ENCODE data around the gene GRID2.

DNA sequence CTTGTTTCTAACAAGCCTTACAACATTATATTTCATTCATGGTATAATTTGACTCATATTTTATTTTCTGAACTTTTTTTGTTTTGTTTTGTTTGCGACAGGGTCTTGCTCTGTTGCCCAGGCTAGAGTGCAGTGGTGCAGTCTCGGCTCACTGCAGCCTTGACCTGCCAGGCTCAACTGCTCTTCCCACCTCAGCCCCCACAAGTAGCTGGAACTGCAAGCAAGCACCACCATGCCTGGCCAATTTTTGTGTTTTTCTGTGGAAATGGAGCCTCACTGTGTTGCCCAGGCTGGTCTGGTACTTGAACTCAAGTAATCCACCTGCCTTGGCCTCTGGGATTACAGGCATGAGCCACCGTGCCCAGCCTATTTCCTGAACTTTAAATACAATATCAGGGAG is 42.5 kb downstream of the GRID2 start:
- TF ChIP-seq, protein P1, sequence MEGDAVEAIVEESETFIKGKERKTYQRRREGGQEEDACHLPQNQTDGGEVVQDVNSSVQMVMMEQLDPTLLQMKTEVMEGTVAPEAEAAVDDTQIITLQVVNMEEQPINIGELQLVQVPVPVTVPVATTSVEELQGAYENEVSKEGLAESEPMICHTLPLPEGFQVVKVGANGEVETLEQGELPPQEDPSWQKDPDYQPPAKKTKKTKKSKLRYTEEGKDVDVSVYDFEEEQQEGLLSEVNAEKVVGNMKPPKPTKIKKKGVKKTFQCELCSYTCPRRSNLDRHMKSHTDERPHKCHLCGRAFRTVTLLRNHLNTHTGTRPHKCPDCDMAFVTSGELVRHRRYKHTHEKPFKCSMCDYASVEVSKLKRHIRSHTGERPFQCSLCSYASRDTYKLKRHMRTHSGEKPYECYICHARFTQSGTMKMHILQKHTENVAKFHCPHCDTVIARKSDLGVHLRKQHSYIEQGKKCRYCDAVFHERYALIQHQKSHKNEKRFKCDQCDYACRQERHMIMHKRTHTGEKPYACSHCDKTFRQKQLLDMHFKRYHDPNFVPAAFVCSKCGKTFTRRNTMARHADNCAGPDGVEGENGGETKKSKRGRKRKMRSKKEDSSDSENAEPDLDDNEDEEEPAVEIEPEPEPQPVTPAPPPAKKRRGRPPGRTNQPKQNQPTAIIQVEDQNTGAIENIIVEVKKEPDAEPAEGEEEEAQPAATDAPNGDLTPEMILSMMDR (IDR thresholded peaks at IDR 0.05): no peak
- no peak for TF ChIP-seq POLR2A (IDR thresholded peaks at IDR 0.05)
